Mammary epithelial cell (primary cell): ENCODE data around the gene COL18A1.

Experiments
- EZH2 ChIP-seq: IDR thresholded peaks from 2 replicates; pipeline ENCODE4 v1.6.1; 2012; ENCODE audit warnings: low read length, inconsistent platforms, borderline replicate concordance
- TF ChIP-seq, protein P1 (sequence below), 2 donors: IDR thresholded peaks in 1 of 2; conservative IDR thresholded peaks in 1 of 2; 2 replicates each; pipeline ENCODE4 v1.5.1; 2011 to 2012; ENCODE audit warnings: inconsistent platforms in 2 of 2, low read length in 2 of 2, mild to moderate bottlenecking in 2 of 2, control low read depth in 1 of 2, low read depth in 1 of 2; ENCODE audit not compliant: insufficient read depth in 1 of 2; ENCODE audit errors: extremely low read depth in 1 of 2

DNA sequence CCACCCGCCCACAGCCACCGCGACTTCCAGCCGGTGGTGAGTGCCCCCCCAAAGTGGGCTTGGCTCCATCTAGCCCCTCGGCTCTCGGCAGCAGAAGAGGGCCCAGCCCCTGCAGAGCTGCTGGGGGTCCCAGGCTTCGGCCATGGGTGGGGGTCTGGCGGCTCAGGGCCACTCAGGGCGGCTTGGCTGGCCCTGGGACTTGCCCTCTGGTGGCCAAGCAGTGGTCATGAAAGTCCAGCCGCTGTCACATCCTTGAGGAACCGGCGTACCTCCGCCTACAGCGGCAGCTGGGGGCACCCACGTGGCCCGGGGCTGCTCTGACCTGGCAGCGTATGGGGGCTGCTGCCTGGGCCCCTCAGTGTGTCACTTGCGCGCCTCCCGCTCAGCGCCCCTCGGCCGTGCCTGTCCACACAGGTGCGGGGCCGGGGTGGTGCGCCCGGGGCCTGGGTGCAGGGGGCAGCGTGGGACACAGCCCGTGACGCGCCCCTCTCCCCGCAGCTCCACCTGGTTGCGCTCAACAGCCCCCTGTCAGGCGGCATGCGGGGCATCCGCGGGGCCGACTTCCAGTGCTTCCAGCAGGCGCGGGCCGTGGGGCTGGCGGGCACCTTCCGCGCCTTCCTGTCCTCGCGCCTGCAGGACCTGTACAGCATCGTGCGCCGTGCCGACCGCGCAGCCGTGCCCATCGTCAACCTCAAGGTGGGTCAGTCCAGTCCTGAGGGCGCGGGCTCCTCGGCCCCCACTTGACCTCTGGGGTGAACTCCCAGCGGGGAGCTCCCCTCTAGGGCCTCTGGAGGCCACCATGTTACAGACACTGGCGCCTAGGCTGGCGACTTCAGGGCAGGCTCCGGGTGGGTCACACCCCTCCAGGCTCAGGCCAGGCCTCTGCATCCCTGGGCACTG lies 104.9 kb downstream of the COL18A1 start:
- TF ChIP-seq, protein P1, sequence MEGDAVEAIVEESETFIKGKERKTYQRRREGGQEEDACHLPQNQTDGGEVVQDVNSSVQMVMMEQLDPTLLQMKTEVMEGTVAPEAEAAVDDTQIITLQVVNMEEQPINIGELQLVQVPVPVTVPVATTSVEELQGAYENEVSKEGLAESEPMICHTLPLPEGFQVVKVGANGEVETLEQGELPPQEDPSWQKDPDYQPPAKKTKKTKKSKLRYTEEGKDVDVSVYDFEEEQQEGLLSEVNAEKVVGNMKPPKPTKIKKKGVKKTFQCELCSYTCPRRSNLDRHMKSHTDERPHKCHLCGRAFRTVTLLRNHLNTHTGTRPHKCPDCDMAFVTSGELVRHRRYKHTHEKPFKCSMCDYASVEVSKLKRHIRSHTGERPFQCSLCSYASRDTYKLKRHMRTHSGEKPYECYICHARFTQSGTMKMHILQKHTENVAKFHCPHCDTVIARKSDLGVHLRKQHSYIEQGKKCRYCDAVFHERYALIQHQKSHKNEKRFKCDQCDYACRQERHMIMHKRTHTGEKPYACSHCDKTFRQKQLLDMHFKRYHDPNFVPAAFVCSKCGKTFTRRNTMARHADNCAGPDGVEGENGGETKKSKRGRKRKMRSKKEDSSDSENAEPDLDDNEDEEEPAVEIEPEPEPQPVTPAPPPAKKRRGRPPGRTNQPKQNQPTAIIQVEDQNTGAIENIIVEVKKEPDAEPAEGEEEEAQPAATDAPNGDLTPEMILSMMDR (conservative IDR thresholded peaks at IDR 0.05 in 1 of 2, IDR thresholded peaks at IDR 0.05 in 1 of 2; ENCODE audit: extremely low read depth in 1 of 2, insufficient read depth in 1 of 2, low read depth in 1 of 2, low read length in 2 of 2) = no peak
- no peak for TF ChIP-seq EZH2
